ENCODE measurements around the gene TBL1X.

The TBL1X gene

DNA sequence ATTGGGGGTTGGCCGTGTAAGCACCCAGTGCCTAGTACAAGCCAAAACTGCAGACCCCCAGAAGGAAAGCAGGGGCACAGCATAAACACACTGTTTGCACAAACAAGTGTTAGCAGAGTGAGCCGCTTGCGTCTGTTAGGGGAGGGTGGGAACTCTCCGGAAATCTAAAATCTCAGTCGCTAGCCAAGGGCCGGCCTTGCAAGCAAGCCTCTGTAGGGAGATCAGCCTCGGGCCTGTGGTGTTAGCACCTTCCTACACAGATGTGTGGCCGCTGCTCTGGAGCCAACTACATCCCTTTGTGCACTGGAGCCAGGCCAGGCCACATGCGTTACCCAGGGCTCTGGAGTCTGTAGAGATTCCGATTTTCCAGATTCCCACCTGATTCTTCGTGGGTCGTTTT is 233.7 kb downstream of the TBL1X start:
- H3K9ac ChIP-seq (ENCODE audit: low read depth, low read length, poor library complexity): no peak overlapping the region
- no peak for DNase-seq (ENCODE audit: low spot score)

DNA sequence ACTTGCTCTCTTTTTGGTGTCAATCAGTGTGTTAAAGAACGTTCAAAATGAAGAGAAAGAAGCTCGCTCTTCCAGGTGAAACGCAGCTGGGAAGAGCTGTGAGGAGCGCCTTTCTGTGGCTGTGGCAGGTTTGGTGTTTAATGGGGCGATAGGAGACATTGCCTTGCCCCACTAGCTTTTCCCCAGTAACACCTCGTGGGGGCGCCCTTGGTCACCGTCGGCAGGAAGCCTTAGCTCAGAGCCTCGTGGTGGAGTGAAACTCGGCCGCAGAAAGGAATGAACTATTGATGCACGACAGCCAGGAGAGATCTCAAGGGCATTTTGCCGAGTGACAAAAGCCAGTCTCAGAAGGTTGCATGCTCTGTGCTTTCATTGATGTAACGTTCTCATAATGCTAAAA is 235.7 kb downstream of the TBL1X start:
- no peak overlapping the region for H3K4me2 ChIP-seq (ENCODE audit: insufficient read depth, low read length, poor library complexity, severe bottlenecking)
- no peak overlapping the region for H3K23ac ChIP-seq (ENCODE audit: low read depth, low read length, poor library complexity)
- H3K79me1 ChIP-seq (ENCODE audit: low read depth, low read length): no peaks in the 10 kb centered on the region
- no peak overlapping the region for H3K9ac ChIP-seq (ENCODE audit: low read depth, low read length, poor library complexity)
- H2BK12ac ChIP-seq (ENCODE audit: low read length): no peak overlapping the region
- no peak for DNase-seq (ENCODE audit: low spot score)
- H3K18ac ChIP-seq (ENCODE audit: low read length): no peak overlapping the region
- no peak overlapping the region for H2BK15ac ChIP-seq (ENCODE audit: low read length)
- H4K8ac ChIP-seq (ENCODE audit: low read depth, low read length): no peak overlapping the region
- H3K36me3 ChIP-seq (replicated peaks in 1 of 2; ENCODE audit: control insufficient read depth in 2 of 2, insufficient read depth in 2 of 2, low read length in 2 of 2): peaks cover 16 to 55% of the 10 kb centered on the region in 2 donors
- H3K4me3 ChIP-seq (ENCODE audit: low read length in 2 of 2): no peak overlapping the region
- H2AK5ac ChIP-seq (ENCODE audit: low read depth, low read length): no peak overlapping the region
- H3K9me3 ChIP-seq (replicated peaks in 1 of 2; ENCODE audit: control insufficient read depth in 2 of 2, insufficient read depth in 1 of 2, low read depth in 1 of 2, low read length in 2 of 2): peaks cover 0 to 4% of the 10 kb centered on the region in 2 donors
- no peak overlapping the region for H3K27ac ChIP-seq (replicated peaks; ENCODE audit: low read length)
- no peak overlapping the region for H4K91ac ChIP-seq (ENCODE audit: low read depth, low read length, poor library complexity)
- H2AFZ ChIP-seq (ENCODE audit: low read length): no peak overlapping the region
- no peak overlapping the region for H2BK120ac ChIP-seq (ENCODE audit: low read depth, low read length)
- no peak overlapping the region for H3K4ac ChIP-seq (ENCODE audit: low read length)
- no CpG with 5 or more reads among the region's 15 CpGs for WGBS, 2 donors (ENCODE audit: extremely low coverage in 2 of 2, insufficient read length in 2 of 2, insufficient replicate concordance in 1 of 2)
- H3K4me1 ChIP-seq (ENCODE audit: control insufficient read depth in 2 of 2, insufficient read depth in 1 of 2, low read depth in 1 of 2, low read length in 2 of 2): no peaks in the 10 kb centered on the region
- H3K14ac ChIP-seq (ENCODE audit: low read length): no peak overlapping the region
- H3K27me3 ChIP-seq (ENCODE audit: control insufficient read depth in 3 of 3, insufficient read depth in 3 of 3, low read depth in 1 of 3, low read length in 3 of 3): no peaks in the 10 kb centered on the region
- no peak overlapping the region for H2BK5ac ChIP-seq (ENCODE audit: low read length)

More for the DNA sequence above, 233.7 kb downstream of the TBL1X start:
- Histone ChIP-seq H3K36me3 (replicated peaks in 1 of 2; ENCODE audit: control insufficient read depth in 2 of 2, insufficient read depth in 2 of 2, low read length in 2 of 2) (peaks cover 19 to 58% of the 10 kb centered on the region in 2 donors), H3K27ac (replicated peaks; ENCODE audit: low read length) (no peak overlapping the region), H2BK120ac (ENCODE audit: low read depth, low read length) (no peak overlapping the region), H3K4me2 (ENCODE audit: insufficient read depth, low read length, poor library complexity, severe bottlenecking) (no peak overlapping the region), H3K23ac (ENCODE audit: low read depth, low read length, poor library complexity) (no peak overlapping the region), H2BK5ac (ENCODE audit: low read length) (no peak overlapping the region), H2AK5ac (ENCODE audit: low read depth, low read length) (no peak overlapping the region), H3K79me1 (ENCODE audit: low read depth, low read length) (no peaks in the 10 kb centered on the region), H4K91ac (ENCODE audit: low read depth, low read length, poor library complexity) (no peak overlapping the region), H3K9me3 (replicated peaks in 1 of 2; ENCODE audit: control insufficient read depth in 2 of 2, insufficient read depth in 1 of 2, low read depth in 1 of 2, low read length in 2 of 2) (no peaks in the 10 kb centered on the region), H3K4me3 (ENCODE audit: low read length in 2 of 2) (no peak overlapping the region), H2BK12ac (ENCODE audit: low read length) (no peak overlapping the region), H4K8ac (ENCODE audit: low read depth, low read length) (no peak overlapping the region), H3K4me1 (ENCODE audit: control insufficient read depth in 2 of 2, insufficient read depth in 1 of 2, low read depth in 1 of 2, low read length in 2 of 2) (no peaks in the 10 kb centered on the region), H2AFZ (ENCODE audit: low read length) (no peak overlapping the region), H3K14ac (ENCODE audit: low read length) (no peak overlapping the region), H2BK15ac (ENCODE audit: low read length) (no peak overlapping the region), H3K18ac (ENCODE audit: low read length) (no peak overlapping the region), H3K27me3 (ENCODE audit: control insufficient read depth in 3 of 3, insufficient read depth in 3 of 3, low read depth in 1 of 3, low read length in 3 of 3) (no peaks in the 10 kb centered on the region), H3K4ac (ENCODE audit: low read length) (no peak overlapping the region)
- no CpG with 5 or more reads among the region's 12 CpGs for WGBS, 2 donors (ENCODE audit: extremely low coverage in 2 of 2, insufficient read length in 2 of 2, insufficient replicate concordance in 1 of 2)

DNA sequence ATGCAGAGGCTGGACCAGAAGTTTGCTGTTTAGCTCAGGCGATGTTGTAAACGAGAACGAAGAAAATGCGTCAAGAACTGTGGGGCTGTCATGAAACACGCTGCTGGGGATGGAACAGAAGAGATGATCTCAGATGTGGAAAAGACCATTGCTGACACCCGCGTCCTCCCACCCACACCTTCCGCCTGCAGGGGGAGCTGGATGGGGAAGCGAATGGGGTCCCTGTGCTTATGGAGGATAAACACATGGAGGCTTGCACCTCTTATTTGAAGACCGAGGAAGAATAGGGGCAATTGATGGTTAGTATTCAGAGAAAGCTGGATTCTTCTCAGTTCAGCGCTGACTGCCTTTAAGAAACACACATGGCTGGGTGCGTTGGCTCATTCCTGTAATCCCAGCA is 236.9 kb downstream of the TBL1X start:
- no peak overlapping the region for H3K27ac ChIP-seq (replicated peaks; ENCODE audit: low read length)
- no peak overlapping the region for H2BK120ac ChIP-seq (ENCODE audit: low read depth, low read length)
- H2AK5ac ChIP-seq (ENCODE audit: low read depth, low read length): no peak overlapping the region
- whole genome bisulfite sequencing, 2 donors (ENCODE audit: extremely low coverage in 2 of 2, insufficient read length in 2 of 2, insufficient replicate concordance in 1 of 2): no CpG with 5 or more reads among the region's 12 CpGs
- H4K8ac ChIP-seq (ENCODE audit: low read depth, low read length): no peak overlapping the region
- no peak overlapping the region for H3K4me3 ChIP-seq (ENCODE audit: low read length in 2 of 2)
- no peak overlapping the region for H2BK5ac ChIP-seq (ENCODE audit: low read length)
- H3K14ac ChIP-seq (ENCODE audit: low read length): no peak overlapping the region
- H3K18ac ChIP-seq (ENCODE audit: low read length): no peak overlapping the region
- H2BK12ac ChIP-seq (ENCODE audit: low read length): no peak overlapping the region
- no peak overlapping the region for H2AFZ ChIP-seq (ENCODE audit: low read length)
- H3K9me3 ChIP-seq (replicated peaks in 1 of 2; ENCODE audit: control insufficient read depth in 2 of 2, insufficient read depth in 1 of 2, low read depth in 1 of 2, low read length in 2 of 2): peaks cover 0 to 4% of the 10 kb centered on the region in 2 donors
- H3K79me1 ChIP-seq (ENCODE audit: low read depth, low read length): no peaks in the 10 kb centered on the region
- no peak for DNase-seq (ENCODE audit: low spot score)
- H3K4ac ChIP-seq (ENCODE audit: low read length): no peak overlapping the region
- no peak overlapping the region for H3K23ac ChIP-seq (ENCODE audit: low read depth, low read length, poor library complexity)
- no peak overlapping the region for H4K91ac ChIP-seq (ENCODE audit: low read depth, low read length, poor library complexity)
- H3K4me1 ChIP-seq (ENCODE audit: control insufficient read depth in 2 of 2, insufficient read depth in 1 of 2, low read depth in 1 of 2, low read length in 2 of 2): no peaks in the 10 kb centered on the region
- H3K27me3 ChIP-seq (ENCODE audit: control insufficient read depth in 3 of 3, insufficient read depth in 3 of 3, low read depth in 1 of 3, low read length in 3 of 3): no peaks in the 10 kb centered on the region
- H3K4me2 ChIP-seq (ENCODE audit: insufficient read depth, low read length, poor library complexity, severe bottlenecking): no peak overlapping the region
- H3K36me3 ChIP-seq (replicated peaks in 1 of 2; ENCODE audit: control insufficient read depth in 2 of 2, insufficient read depth in 2 of 2, low read length in 2 of 2): peaks cover 19 to 57% of the 10 kb centered on the region in 2 donors
- no peak overlapping the region for H2BK15ac ChIP-seq (ENCODE audit: low read length)
- H3K9ac ChIP-seq (ENCODE audit: low read depth, low read length, poor library complexity): no peak overlapping the region

DNA sequence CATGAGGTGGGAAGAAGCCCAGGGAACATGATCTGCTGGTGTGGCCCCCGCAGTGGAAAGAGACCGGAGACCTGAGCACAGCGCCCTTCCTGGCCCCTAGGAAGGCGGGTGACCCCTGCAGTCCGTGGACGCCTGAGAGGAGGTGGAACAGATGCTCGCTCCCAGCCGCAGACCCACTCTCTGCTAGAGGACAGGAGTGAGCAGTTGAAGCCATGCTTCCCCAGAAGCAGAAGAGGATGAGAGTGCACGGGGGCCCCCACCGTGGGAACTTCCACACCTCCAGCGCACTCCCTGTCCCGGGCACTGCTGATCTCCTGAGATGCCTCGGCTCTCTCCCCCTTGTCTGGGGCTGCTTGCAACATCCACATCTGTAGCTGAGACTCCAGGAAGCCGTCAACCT is 238.5 kb downstream of the TBL1X start:
- H2AFZ ChIP-seq (ENCODE audit: low read length): no peak overlapping the region
- no peaks in the 10 kb centered on the region for H3K79me1 ChIP-seq (ENCODE audit: low read depth, low read length)
- H3K27me3 ChIP-seq (ENCODE audit: control insufficient read depth in 3 of 3, insufficient read depth in 3 of 3, low read depth in 1 of 3, low read length in 3 of 3): no peaks in the 10 kb centered on the region
- H3K9ac ChIP-seq (ENCODE audit: low read depth, low read length, poor library complexity): no peak overlapping the region
- H3K4ac ChIP-seq (ENCODE audit: low read length): no peak overlapping the region
- no peak overlapping the region for H3K4me3 ChIP-seq (ENCODE audit: low read length in 2 of 2)
- no peak overlapping the region for H3K18ac ChIP-seq (ENCODE audit: low read length)
- H2BK12ac ChIP-seq (ENCODE audit: low read length): no peak overlapping the region
- peaks cover 17 to 46% of the 10 kb centered on the region in 2 donors for H3K36me3 ChIP-seq (replicated peaks in 1 of 2; ENCODE audit: control insufficient read depth in 2 of 2, insufficient read depth in 2 of 2, low read length in 2 of 2)
- H2BK5ac ChIP-seq (ENCODE audit: low read length): no peak overlapping the region
- H3K23ac ChIP-seq (ENCODE audit: low read depth, low read length, poor library complexity): no peak overlapping the region
- H4K91ac ChIP-seq (ENCODE audit: low read depth, low read length, poor library complexity): no peak overlapping the region
- H4K8ac ChIP-seq (ENCODE audit: low read depth, low read length): no peak overlapping the region
- no peak overlapping the region for H2BK15ac ChIP-seq (ENCODE audit: low read length)
- H2AK5ac ChIP-seq (ENCODE audit: low read depth, low read length): no peak overlapping the region
- H3K14ac ChIP-seq (ENCODE audit: low read length): no peak overlapping the region
- WGBS, 2 donors (ENCODE audit: extremely low coverage in 2 of 2, insufficient read length in 2 of 2, insufficient replicate concordance in 1 of 2): no CpG with 5 or more reads among the region's 14 CpGs
- no peak for DNase-seq (ENCODE audit: low spot score)
- no peak overlapping the region for H2BK120ac ChIP-seq (ENCODE audit: low read depth, low read length)
- peaks cover 0 to 4% of the 10 kb centered on the region in 2 donors for H3K9me3 ChIP-seq (replicated peaks in 1 of 2; ENCODE audit: control insufficient read depth in 2 of 2, insufficient read depth in 1 of 2, low read depth in 1 of 2, low read length in 2 of 2)
- no peak overlapping the region for H3K27ac ChIP-seq (replicated peaks; ENCODE audit: low read length)
- H3K4me2 ChIP-seq (ENCODE audit: insufficient read depth, low read length, poor library complexity, severe bottlenecking): no peak overlapping the region
- H3K4me1 ChIP-seq (ENCODE audit: control insufficient read depth in 2 of 2, insufficient read depth in 1 of 2, low read depth in 1 of 2, low read length in 2 of 2): no peaks in the 10 kb centered on the region

Data from neuronal stem cell (in vitro differentiated cells).